K562 treated with DMSO at 1 percent for 24 hours (cell line): ENCODE measurements around the gene MCM9. TPM values are rescaled to one million over a fixed set of nuclear protein-coding genes. Genes with fewer than 3 reads are reported as not detected.

Experiments
- total RNA-seq: library from RNA; unstranded; fragments of 300-600 nt; gene quantifications from 2 replicates; pipeline ENCODE4 v1.2.3, GENCODE V29; 2022; ENCODE audit warnings: low read depth; ENCODE audit not compliant: insufficient read depth

The MCM9 gene
- total RNA-seq: 6.2 and 6.4 TPM in 2 replicates

DNA sequence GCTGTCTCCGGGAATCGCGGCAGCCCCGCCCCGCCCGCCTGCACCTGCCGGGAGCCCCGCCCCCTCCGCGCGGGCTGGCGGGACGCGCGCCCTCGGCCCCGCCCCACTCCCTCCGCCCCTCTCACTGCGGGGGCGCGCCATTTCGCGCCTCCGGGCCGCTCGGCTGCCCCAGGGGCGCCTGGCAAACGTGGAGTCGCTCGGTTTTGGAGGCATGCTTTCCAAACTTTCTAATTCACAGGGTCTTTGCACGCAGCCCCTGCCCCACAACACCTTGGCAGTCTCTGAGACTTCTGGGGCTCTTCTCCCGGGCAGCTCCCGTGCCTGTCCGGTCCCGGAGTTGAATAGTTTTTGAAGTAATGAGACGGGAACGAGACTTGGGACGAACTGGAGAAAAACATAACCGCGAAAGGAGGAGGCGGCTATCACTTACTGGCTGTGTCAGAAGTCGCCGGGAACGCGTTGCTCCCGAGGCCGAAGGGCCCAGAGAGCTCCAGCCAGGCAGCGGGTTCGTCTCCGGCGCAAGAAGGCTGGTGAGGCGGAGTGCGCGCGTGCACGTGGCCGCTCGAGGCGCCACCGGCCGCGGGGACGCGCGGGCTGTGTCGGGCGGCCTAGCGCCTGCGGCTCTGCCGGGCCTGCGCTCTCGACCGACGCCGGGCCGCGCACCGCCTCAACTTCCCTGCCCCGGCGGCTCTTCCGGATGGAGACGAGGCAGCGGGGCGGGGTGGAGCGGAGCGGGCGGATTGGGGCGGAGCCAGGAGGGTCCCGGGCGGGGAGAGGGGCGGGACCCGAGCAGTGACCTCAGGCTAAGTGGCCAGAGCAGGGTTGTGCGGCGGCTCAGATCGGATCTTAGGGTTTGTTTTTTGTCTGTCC lies at the start of gene MCM9:
TSS of gene MCM9 (minus strand) at position 699 of the 870 bp plus-strand sequence. CDS start 3,436 bp downstream, outside the sequence.

DNA sequence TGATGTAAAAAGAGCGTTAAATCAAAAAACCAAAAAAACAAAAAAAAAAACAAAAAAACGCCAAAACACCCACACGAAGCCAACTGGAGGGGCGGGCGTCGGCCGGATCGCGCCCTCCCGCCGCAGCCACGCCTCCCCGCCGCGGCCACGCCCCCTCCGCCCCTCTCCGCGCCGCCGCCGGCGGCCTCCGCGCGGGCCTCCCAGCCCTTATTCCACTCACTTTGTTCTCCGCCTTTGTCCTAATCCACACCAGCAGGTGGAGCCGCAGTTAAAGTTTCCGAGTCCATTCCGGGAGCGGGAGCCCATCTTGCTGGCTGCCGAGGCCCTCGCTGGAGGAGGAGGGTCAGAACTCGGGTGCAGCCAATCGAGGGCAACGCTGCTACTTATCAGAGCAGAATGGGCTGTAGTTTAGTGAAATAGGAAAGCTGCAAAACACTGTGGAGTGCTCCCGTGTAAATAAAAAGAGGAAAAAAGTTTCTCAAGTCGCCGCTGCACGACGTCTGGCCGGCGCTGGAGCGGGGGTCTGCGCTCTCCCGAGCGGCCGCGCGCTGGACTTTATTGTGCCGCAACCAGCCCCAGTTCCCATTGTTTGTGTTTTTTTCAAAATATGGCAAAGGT lies 41.0 kb downstream of the MCM9 start, which contains the start of gene ASF1A:
TSS of gene ASF1A (plus strand) at position 346 of the 618 bp plus-strand sequence. CDS start at position 608, 262 bp downstream.

Other genes with a start within 250 kb of the MCM9 start
- 10.4 and 11.5 TPM in 2 replicates for gene ASF1A, start 41.0 kb downstream of the MCM9 start, total RNA-seq
- gene FAM184A, start 143.5 kb upstream of the MCM9 start, total RNA-seq: 6.9 and 10.8 TPM in 2 replicates